ENCODE measurements around the gene TMEM52B.

- TF ChIP-seq POLR2A (IDR thresholded peaks at IDR 0.05) (no peak), CTCF (IDR thresholded peaks at IDR 0.05) (no peak)
Measured at GRCh38 chr12:10197879-10198278, 19.0 kb downstream of the TMEM52B start.
